ENCODE data around the gene ELF1.

GRCh38 chr13:40911341-40911740 lies 107.8 kb downstream of the ELF1 start:
- TF ChIP-seq, protein P1, sequence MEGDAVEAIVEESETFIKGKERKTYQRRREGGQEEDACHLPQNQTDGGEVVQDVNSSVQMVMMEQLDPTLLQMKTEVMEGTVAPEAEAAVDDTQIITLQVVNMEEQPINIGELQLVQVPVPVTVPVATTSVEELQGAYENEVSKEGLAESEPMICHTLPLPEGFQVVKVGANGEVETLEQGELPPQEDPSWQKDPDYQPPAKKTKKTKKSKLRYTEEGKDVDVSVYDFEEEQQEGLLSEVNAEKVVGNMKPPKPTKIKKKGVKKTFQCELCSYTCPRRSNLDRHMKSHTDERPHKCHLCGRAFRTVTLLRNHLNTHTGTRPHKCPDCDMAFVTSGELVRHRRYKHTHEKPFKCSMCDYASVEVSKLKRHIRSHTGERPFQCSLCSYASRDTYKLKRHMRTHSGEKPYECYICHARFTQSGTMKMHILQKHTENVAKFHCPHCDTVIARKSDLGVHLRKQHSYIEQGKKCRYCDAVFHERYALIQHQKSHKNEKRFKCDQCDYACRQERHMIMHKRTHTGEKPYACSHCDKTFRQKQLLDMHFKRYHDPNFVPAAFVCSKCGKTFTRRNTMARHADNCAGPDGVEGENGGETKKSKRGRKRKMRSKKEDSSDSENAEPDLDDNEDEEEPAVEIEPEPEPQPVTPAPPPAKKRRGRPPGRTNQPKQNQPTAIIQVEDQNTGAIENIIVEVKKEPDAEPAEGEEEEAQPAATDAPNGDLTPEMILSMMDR (conservative IDR thresholded peaks at IDR 0.05): no peak
- no peak for TF ChIP-seq EZH2 (IDR thresholded peaks at IDR 0.05; ENCODE audit: low read depth)

All from PC-9 (cell line).